Pancreas (tissue), 10 donors: ENCODE measurements around the gene KCNK15. TPM values are rescaled to one million over a fixed set of nuclear protein-coding genes. Genes with fewer than 3 reads are reported as not detected.

Experiments used
- ATAC-seq, 4 donors: fragments of 200-7000 bp; cut with Tn5 transposase; one replicate each; pipeline versions ENCODE4 v1.8.0 to v1.9.1; 2020; ENCODE audit warnings: mild to moderate bottlenecking in 4 of 4, moderate library complexity in 4 of 4
- DNase-seq, 6 donors: peaks; one replicate each; pipeline ENCODE4 v3.0.0-alpha.2; 2020
- FAIRE-seq: peaks from 2 replicates; lab custom pipeline; 2012; peaks lifted over from hg19 to GRCh38; lab: Jason Lieb, UNC
- H3K27ac ChIP-seq, 4 donors: fragments of 200-600 bp; sonication (generic); 1 replicate in 3 of 4; 2 replicates in 1 of 4; pipeline versions ENCODE4 v1.5.0 to v1.8.0; 2020
- H3K27me3 ChIP-seq, 4 donors: fragments of 200-600 bp; one replicate each; pipeline ENCODE4 v1.8.0; 2021
- H3K36me3 ChIP-seq, 3 donors: fragments of 200-600 bp; sonication (generic) in 1 of 3; one replicate each; pipeline versions ENCODE4 v1.5.0 to v1.8.0; 2020 to 2021
- H3K4me1 ChIP-seq, 3 donors: fragments of 200-600 bp; one replicate each; pipeline ENCODE4 v1.8.0; 2021
- H3K4me3 ChIP-seq, 4 donors: fragments of 200-600 bp; sonication (generic) in 2 of 4; one replicate each; pipeline versions ENCODE4 v1.5.0 to v1.8.0; 2020 to 2021
- H3K9me3 ChIP-seq, 4 donors: fragments of 200-600 bp; one replicate each; pipeline ENCODE4 v1.8.0; 2021
- CTCF ChIP-seq, 4 donors: fragments of 200-600 bp; sonication (generic) in 3 of 4; IDR thresholded peaks; one replicate each; pipeline versions ENCODE4 v1.5.0 to v1.8.0; 2021; ENCODE audit warnings: antibody characterized with exemption in 4 of 4
- WGBS, 2 donors: extraction: QIAGEN DNeasy Blood & Tissue Kit; methylation state at CpG; one replicate each; pipeline ENCODE4 v1.1.7; 2013; 5-methylcytosine and 5-hydroxymethylcytosine counted together
- intact Hi-C, 3 donors: fragments of 100-400 bp; cut with DNase I; formaldehyde crosslinking; loops; one replicate each; pipeline versions ENCODE4 v1.11.1 to v1.14.2; 2022
- polyA plus RNA-seq, 2 donors: library from polyadenylated mRNA; stranded (reverse); fragments of 200-250 nt; gene quantifications; one replicate each; pipeline ENCODE4 v1.2.3, GENCODE V29; 2013
- total RNA-seq, 6 donors: library from RNA; stranded (reverse); fragmentation: NEBNext Ultra II Directional in 4 of 6; extraction: Animal tissue kit (Norgen Biotek cat#: 25700) in 4 of 6; gene quantifications; one replicate each; pipeline versions ENCODE4 v1.2.1 to v1.2.4, GENCODE V29; 2021 to 2023
- donor health status: healthy with polysubstance abuse.
- donor health status: DM: no; HTN: no; CAD: no; lungs with moderate emphysema.
- donor health status: DM: no; HTN: no; CAD: no.
- donor health status: control.
- donor health status: control.
- donor health status: Bipolar disorder and iron deficiency.
- donor health status: DM: yes; HTN: yes; CAD: no.
- donor health status: DM: no; HTN: no; CAD: no.
- donor health status: DM: no; HTN: no; CAD: no.
- donor health status: DM: yes; HTN: yes; CAD: no.

KCNK15 gene
- total and polyA plus RNA-seq, 8 donors: 0.42 to 2.5 (median 1.0) TPM

DNA sequence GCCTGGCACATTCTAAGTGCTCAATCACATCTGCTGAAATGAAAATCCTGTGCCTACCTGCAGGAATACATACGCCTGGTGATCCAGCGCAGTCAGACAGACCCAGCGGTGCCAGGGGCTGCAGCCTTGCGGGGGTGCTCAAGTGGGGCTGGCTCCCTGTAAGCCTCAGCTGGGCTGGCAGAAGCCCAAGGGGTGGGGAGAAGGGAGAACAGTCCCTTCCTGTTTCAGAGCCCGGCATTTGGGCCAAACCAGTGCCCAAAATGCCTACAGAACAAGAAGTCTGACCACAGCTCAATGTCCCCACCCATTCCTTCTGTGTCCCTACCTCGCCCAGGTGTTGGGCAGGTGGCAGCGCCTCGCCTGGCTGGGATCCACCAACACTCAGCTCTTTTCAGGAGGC, 22.6 kb downstream of the KCNK15 start:
- H3K27me3 ChIP-seq: no peaks in the 10 kb centered on the region
- intact Hi-C loops: no loop called here

GRCh38 chr20:44768854-44769480, 23.3 kb downstream of the KCNK15 start:
- TF ChIP-seq CTCF (IDR thresholded peaks at IDR 0.05): no peak
- FAIRE-seq (no peak), DNase-seq (no peak), ATAC-seq (no peak)
- Histone ChIP-seq H3K27me3 (no peaks in the 10 kb centered on the region), H3K27ac (no peak overlapping the region), H3K36me3 (no peaks in the 10 kb centered on the region), H3K4me3 (no peak overlapping the region), H3K4me1 (no peaks in the 10 kb centered on the region), H3K9me3 (no peaks in the 10 kb centered on the region)
- intact Hi-C loops: no loop called here
- 22 to 30% methylated on average over 5 of the region's 5 CpGs for WGBS, 2 donors

More for the DNA sequence above, 22.6 kb downstream of the KCNK15 start:
- FAIRE-seq (no peak), DNase-seq (no peak), ATAC-seq (no peak)
- Histone ChIP-seq H3K4me1 (no peaks in the 10 kb centered on the region), H3K27ac (no peak overlapping the region), H3K36me3 (no peaks in the 10 kb centered on the region), H3K9me3 (no peaks in the 10 kb centered on the region), H3K4me3 (no peak overlapping the region)
- WGBS, 2 donors: 60 to 76% methylated on average over 8 of the region's 8 CpGs
- no peak for TF ChIP-seq CTCF (IDR thresholded peaks at IDR 0.05)

- intact Hi-C loops: no loop called here
- Histone ChIP-seq H3K27ac (no peak overlapping the region), H3K4me3 (no peak overlapping the region), H3K36me3 (no peaks in the 10 kb centered on the region), H3K4me1 (no peaks in the 10 kb centered on the region), H3K27me3 (no peaks in the 10 kb centered on the region), H3K9me3 (no peaks in the 10 kb centered on the region)
- TF ChIP-seq CTCF (IDR thresholded peaks at IDR 0.05): no peak
- DNase-seq (no peak), FAIRE-seq (no peak), ATAC-seq (no peak)
- 31 to 51% methylated on average over 5 of the region's 5 CpGs for WGBS, 2 donors
Observed at GRCh38 chr20:44769481-44769863, 23.8 kb downstream of the KCNK15 start.

DNA sequence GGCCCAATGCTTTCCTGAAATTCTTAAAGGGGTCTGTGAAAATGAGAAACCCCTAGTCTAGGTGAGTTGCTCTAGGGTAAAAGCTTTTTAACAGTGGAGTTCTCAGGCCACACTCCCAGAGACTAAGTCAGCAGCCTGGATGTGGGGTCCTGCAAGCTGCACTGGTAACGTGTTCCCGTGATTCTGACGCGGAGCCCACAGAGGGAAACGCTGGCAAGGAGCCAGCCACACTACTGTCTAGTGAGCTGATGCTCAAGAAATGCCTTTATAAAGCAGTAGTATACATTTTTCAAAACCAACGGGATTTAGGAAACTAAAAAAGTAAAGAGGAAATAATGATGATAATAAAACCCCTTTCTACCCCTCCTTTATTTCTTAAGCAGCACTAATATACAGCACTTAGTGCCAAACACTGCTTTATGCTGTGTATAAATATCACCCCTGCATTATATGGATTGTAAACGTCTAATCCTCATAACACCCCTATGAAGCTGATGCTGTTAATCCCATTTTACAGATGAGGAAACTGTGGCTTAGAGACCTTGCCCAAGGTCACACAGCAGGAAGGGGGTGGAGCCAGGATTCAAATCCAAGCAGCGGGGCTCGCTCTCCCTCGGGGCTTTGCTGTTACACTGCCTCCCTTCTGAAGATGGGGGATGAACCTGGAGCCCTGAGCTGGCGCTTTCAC, 25.0 kb downstream of the KCNK15 start:
- TF ChIP-seq CTCF (IDR thresholded peaks at IDR 0.05): no peak
- WGBS, 2 donors: 53 to 60% methylated on average over 11 of the region's 11 CpGs
- Histone ChIP-seq H3K27ac (no peak overlapping the region), H3K36me3 (no peaks in the 10 kb centered on the region), H3K4me1 (no peaks in the 10 kb centered on the region), H3K4me3 (no peak overlapping the region), H3K27me3 (no peaks in the 10 kb centered on the region), H3K9me3 (no peaks in the 10 kb centered on the region)
- ATAC-seq (no peak), FAIRE-seq (no peak), DNase-seq (no peak)
- intact Hi-C loops: no loop called here

DNA sequence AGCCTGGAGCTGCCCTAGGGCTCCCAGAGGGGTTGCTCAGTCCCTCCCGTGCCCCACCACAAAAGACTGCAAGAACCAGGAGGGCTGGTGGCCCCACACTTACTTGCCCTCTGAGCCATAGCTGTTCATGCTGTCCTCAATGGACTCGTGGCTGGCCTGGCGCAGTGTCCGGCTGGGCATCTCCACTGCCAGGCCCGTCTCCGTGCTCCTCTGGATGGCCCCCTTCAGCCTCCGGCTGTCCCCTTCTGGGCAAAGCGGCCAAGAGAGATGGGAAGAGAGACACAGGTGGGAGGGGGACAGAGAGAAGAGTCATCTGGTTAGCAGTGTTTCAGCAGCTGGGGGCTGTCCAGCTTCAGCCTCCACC, 25.5 kb downstream of the KCNK15 start:
- H3K36me3 ChIP-seq: no peaks in the 10 kb centered on the region
- H3K27me3 ChIP-seq: no peaks in the 10 kb centered on the region
- DNase-seq: no peak
- no peak overlapping the region for H3K4me3 ChIP-seq
- 75 to 79% methylated on average over 8 of the region's 8 CpGs for WGBS, 2 donors
- no peak for FAIRE-seq
- no peak overlapping the region for H3K27ac ChIP-seq
- no peak for TF ChIP-seq CTCF (IDR thresholded peaks at IDR 0.05)
- ATAC-seq: no peak
- no peaks in the 10 kb centered on the region for H3K4me1 ChIP-seq
- intact Hi-C loops: no loop called here
- no peaks in the 10 kb centered on the region for H3K9me3 ChIP-seq
